Heart left ventricle (tissue), 13 donors: ENCODE measurements around the gene SRC.

Source experiments
- POLR2A ChIP-seq, 2 donors: fragments of 450-650 bp; IDR thresholded peaks; one replicate each; pipeline ENCODE4 v1.6.1; 2017; ENCODE audit warnings: antibody characterized with exemption in 2 of 2, mild to moderate bottlenecking in 2 of 2, moderate library complexity in 2 of 2
- TF ChIP-seq, protein P1 (sequence below), 12 donors: fragments of 200-600 bp; sonication (generic) in 4 of 12; IDR thresholded peaks; one replicate each; pipeline versions ENCODE4 v1.5.0 to v1.8.0; 2018 to 2022; ENCODE audit warnings: antibody characterized with exemption in 12 of 12, mild to moderate bottlenecking in 5 of 12
- donor health status: ischemic (EF 13 %, LVEDD 7.1; RV severe dilation, severe dysfunction).
- donor health status: DM: no; HTN: yes; CAD: no.
- donor health status: DM: no; HTN: no; CAD: no.
- donor health status: ischemic (EF 25% LVEDD 6.9; RV normal size, moderate dysfunction).
- donor health status: ischemic (EF 25% LVEDD 5.7; RV mildly dilated, moderate dysfunction).
- donor health status: ischemic (EF 35%, LVEDD 5.7; RV mildly dilated, moderate dysfunction).
- donor health status: nonischemic (EF 11% LVEDD 7.7; RV severe dilation, severe dysfunction).
- donor health status: DM: yes; HTN: yes; CAD: no.
- donor health status: PGD.
- donor health status: ischemic (EF 29% LVEDD 5.4; RV normal size, mild dysfunction).
- donor health status: nonischemic (EF 23%, LVEDD 6.1; RV moderate dilation, normal function).

DNA sequence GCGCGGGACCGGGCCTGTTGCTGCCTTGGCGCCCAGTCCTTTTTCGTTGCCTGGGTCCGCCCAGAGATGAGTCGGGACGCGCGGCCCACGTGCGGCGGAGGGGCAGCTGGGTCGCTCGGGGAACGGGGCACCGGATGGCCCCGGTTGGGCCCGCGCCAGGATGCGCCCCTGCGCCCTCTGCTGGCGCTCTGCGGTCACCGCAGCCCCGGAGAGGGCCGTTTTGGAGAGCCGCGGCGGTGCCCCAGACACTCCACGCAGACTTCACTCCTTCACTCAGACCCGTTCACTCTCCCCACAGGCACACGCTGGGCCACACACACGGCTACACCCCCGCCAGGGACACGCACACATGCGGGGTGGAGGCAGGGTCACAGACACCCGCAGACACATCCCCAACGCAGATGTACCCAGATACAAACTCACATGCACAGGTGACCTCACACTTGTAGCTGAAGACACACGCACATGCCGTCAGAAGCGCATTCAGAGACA is 38.8 kb downstream of the SRC start:
- TF ChIP-seq, protein P1, sequence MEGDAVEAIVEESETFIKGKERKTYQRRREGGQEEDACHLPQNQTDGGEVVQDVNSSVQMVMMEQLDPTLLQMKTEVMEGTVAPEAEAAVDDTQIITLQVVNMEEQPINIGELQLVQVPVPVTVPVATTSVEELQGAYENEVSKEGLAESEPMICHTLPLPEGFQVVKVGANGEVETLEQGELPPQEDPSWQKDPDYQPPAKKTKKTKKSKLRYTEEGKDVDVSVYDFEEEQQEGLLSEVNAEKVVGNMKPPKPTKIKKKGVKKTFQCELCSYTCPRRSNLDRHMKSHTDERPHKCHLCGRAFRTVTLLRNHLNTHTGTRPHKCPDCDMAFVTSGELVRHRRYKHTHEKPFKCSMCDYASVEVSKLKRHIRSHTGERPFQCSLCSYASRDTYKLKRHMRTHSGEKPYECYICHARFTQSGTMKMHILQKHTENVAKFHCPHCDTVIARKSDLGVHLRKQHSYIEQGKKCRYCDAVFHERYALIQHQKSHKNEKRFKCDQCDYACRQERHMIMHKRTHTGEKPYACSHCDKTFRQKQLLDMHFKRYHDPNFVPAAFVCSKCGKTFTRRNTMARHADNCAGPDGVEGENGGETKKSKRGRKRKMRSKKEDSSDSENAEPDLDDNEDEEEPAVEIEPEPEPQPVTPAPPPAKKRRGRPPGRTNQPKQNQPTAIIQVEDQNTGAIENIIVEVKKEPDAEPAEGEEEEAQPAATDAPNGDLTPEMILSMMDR (IDR thresholded peaks at IDR 0.05) = peak; percentile 82 to 95 (median 90)
- TF ChIP-seq POLR2A (IDR thresholded peaks at IDR 0.05) = no peak
